Measurements from ENCODE around the gene TDRD10. TPM values are rescaled to one million over a fixed set of nuclear protein-coding genes. Genes with fewer than 3 reads are reported as not detected.

The TDRD10 gene
- total RNA-seq, 4 donors from 2014 or later: 0.61 to 4.2 (median 0.62) TPM

DNA sequence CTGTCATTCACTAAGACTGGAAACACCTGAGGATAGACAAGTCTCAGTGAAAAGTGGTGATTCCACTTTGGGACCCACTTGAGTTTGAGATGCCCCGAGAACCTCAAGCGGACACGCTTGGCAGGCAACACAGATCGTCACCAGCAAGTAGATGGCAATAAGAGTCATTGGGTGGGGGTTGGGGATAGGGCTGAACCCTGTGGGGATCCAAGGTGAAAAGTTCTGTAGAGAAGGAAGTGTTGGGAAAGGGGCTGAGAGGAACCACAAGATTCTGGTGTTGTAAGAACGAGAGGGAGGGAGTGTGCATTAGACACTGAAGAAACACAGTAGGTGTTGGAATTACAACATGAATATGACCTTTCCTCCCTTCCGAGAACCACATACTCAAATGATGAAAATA lies 45.4 kb upstream of the TDRD10 start:
- intact Hi-C loops (cut with DNase I; ENCODE audit: low total_unique reads) (no loop called here), in situ Hi-C loops (cut with MboI; ENCODE audit: low sequenced_read_pairs in 4 of 4) (no loop called here)
- Histone ChIP-seq H3K27me3 (no peaks in the 10 kb centered on the region), H3K27ac (peak overlapping the region in 1 of 4 donors; percentile 32), H3K9me3 (no peaks in the 10 kb centered on the region), H3K4me1 (no peaks in the 10 kb centered on the region), H3K4me3 (no peak overlapping the region), H3K36me3 (peaks cover 0 to 98% of the 10 kb centered on the region in 2 donors)
- ATAC-seq (peak; percentile 16 to 48), DNase-seq (no peak)
- TF ChIP-seq POLR2A (IDR thresholded peaks at IDR 0.05): no peak
- TF ChIP-seq, protein P1, sequence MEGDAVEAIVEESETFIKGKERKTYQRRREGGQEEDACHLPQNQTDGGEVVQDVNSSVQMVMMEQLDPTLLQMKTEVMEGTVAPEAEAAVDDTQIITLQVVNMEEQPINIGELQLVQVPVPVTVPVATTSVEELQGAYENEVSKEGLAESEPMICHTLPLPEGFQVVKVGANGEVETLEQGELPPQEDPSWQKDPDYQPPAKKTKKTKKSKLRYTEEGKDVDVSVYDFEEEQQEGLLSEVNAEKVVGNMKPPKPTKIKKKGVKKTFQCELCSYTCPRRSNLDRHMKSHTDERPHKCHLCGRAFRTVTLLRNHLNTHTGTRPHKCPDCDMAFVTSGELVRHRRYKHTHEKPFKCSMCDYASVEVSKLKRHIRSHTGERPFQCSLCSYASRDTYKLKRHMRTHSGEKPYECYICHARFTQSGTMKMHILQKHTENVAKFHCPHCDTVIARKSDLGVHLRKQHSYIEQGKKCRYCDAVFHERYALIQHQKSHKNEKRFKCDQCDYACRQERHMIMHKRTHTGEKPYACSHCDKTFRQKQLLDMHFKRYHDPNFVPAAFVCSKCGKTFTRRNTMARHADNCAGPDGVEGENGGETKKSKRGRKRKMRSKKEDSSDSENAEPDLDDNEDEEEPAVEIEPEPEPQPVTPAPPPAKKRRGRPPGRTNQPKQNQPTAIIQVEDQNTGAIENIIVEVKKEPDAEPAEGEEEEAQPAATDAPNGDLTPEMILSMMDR (IDR thresholded peaks at IDR 0.05 in 4 of 5, conservative IDR thresholded peaks at IDR 0.05 in 1 of 5): no peak

DNA sequence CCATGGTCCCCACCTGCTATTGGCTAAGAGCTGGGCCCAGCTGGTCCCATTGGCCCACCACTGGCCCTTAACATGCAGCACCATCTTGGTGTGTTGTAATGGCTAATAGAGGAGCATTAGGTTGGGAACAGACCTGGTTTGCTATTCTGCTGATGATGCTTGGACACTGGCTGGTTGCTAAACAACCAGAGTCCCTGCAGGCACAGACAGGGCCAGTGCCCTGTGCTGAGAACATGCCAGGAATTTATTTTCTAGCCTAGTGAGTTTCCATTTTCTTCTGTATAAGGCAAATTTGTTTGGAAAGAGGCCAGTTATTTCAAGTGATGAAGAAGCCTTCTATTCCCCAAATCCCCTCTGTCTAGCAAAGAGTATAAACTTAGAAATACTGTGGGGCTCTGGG lies 42.9 kb upstream of the TDRD10 start:
- no peak overlapping the region for H3K4me3 ChIP-seq
- peaks cover 0 to 77% of the 10 kb centered on the region in 2 donors for H3K36me3 ChIP-seq
- intact Hi-C loops (cut with DNase I; ENCODE audit: low total_unique reads) (no loop called here), in situ Hi-C loops (cut with MboI; ENCODE audit: low sequenced_read_pairs in 4 of 4) (no loop called here)
- no peak overlapping the region for H3K27ac ChIP-seq
- H3K9me3 ChIP-seq: no peaks in the 10 kb centered on the region
- no peaks in the 10 kb centered on the region for H3K27me3 ChIP-seq
- no peak for DNase-seq
- peaks cover 0 to 4% of the 10 kb centered on the region in 2 donors for H3K4me1 ChIP-seq
- ATAC-seq: no peak
- TF ChIP-seq, protein P1 (IDR thresholded peaks at IDR 0.05 in 4 of 5, conservative IDR thresholded peaks at IDR 0.05 in 1 of 5): no peak
- TF ChIP-seq POLR2A (IDR thresholded peaks at IDR 0.05): no peak

DNA sequence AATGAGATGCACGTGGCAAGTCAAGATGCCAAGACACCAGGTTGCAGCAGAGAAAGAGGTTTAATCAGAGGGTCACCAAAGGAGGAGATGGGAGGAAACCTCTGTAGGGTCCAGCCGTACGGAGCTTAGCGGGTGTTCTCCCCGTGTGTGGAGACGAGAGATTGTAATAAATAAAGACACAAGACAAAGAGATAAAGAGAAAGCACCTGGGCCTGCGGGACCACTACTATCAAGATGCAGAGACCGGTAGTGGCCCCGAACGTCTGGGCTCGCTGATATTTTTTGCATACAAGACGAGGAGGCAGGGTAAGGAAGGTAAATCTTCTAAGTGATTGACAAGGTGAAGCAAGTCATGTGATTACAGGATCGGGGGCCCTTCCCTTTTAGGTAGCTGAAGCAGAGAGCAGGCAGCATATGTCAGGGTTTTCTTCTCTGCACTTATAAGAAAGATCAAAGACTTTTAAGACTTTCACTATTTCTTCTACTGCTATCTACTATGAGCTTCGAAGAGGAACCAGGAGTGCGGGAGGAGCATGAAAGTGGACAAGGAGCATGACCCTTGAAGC lies 41.2 kb upstream of the TDRD10 start:
- H3K9me3 ChIP-seq: no peaks in the 10 kb centered on the region
- peaks cover 0 to 77% of the 10 kb centered on the region in 2 donors for H3K36me3 ChIP-seq
- H3K27ac ChIP-seq: no peak overlapping the region
- no peak overlapping the region for H3K4me3 ChIP-seq
- in situ Hi-C loops (cut with MboI; ENCODE audit: low sequenced_read_pairs in 4 of 4) (no loop called here), intact Hi-C loops (cut with DNase I; ENCODE audit: low total_unique reads) (no loop called here)
- DNase-seq (no peak), ATAC-seq (no peak)
- TF ChIP-seq POLR2A (IDR thresholded peaks at IDR 0.05): no peak
- TF ChIP-seq, protein P1 (IDR thresholded peaks at IDR 0.05 in 4 of 5, conservative IDR thresholded peaks at IDR 0.05 in 1 of 5): no peak
- no peaks in the 10 kb centered on the region for H3K27me3 ChIP-seq
- H3K4me1 ChIP-seq: peaks cover 0 to 4% of the 10 kb centered on the region in 2 donors

DNA sequence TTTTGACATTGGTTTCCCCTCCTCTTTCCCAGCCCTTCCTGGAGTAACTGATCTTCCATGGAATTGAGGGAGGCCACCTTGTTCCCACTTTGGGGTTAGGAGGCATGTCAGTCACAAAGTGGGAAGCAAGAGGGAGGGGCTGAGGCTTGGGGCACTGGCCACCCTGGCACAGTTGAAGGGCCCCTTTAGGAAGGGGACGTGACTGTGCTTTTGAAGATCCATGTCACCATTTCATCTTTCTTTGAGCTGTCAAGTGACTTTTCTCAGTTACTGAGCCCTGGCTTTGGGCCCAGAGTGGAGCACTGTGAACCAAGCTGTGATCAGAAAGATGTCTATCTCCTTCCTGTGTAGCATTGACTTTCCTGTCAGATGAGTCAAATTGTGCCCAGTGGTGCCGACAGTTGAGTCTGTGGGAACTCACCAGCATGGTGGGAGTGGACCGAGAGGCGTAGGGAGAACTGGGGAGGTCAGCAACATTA lies 38.5 kb upstream of the TDRD10 start:
- peak in 1 of 2 donors; percentile 23 for ATAC-seq
- Histone ChIP-seq H3K4me3 (no peak overlapping the region), H3K27me3 (no peaks in the 10 kb centered on the region), H3K4me1 (peaks cover 0 to 4% of the 10 kb centered on the region in 2 donors), H3K36me3 (peaks cover 0 to 76% of the 10 kb centered on the region in 2 donors), H3K27ac (peak overlapping the region; percentile 28 to 49 (median 38)), H3K9me3 (no peaks in the 10 kb centered on the region)
- intact Hi-C loops (cut with DNase I; ENCODE audit: low total_unique reads) (no loop called here), in situ Hi-C loops (cut with MboI; ENCODE audit: low sequenced_read_pairs in 4 of 4) (no loop called here)
- no peak for TF ChIP-seq POLR2A (IDR thresholded peaks at IDR 0.05)
- TF ChIP-seq, protein P1 (IDR thresholded peaks at IDR 0.05 in 4 of 5, conservative IDR thresholded peaks at IDR 0.05 in 1 of 5): no peak
- DNase-seq: no peak

All from gastrocnemius medialis (tissue), 4 donors.